Measurements from ENCODE around the gene ZNF326.
"Not testable (repeated sequence)": the region's sequence is repeated elsewhere in the genome, so short reads cannot be mapped to it uniquely, and the experiment has no call there.

Gene ZNF326

DNA sequence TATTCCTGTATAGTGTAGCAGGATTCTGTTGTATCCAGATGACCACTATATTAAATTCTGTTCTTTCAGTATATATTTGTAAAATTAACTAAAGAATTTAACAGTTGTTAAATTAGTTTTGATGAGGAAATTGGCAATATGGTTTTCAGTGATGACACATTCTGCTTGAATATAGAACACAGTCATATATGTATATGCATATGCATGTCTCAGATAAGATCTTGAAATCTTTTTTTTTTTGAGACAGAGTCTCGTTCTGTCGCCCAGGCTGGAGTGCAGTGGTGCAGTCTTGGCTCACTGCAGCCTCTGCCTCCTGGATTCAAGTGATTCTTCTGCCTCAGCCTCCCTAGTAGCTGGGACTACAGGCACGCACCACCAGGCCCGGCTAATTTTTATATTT lies 2.2 kb downstream of the ZNF326 start:
- not testable (repeated sequence) for DNase-seq (ENCODE audit: low read depth in 2 of 2)

DNA sequence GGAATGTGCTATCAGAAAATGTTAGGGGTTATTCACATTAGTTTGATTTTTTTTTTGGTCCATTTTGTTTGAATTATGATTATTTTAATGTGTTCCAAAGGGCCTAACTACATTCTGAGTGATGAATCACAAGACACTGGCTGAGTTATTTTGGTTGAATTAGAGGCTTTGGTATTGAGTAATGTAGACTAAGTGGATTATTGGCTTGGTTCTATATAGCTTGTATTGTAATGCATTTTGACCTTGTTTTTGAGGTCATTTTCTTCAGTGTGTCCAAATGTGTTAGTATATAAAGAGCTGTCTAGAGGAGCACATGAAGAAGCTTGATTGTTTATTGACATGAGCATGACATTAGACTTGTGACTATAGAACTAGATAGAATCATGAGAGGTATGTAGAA lies 3.4 kb downstream of the ZNF326 start:
- no peak for DNase-seq (ENCODE audit: low read depth in 2 of 2)

DNA sequence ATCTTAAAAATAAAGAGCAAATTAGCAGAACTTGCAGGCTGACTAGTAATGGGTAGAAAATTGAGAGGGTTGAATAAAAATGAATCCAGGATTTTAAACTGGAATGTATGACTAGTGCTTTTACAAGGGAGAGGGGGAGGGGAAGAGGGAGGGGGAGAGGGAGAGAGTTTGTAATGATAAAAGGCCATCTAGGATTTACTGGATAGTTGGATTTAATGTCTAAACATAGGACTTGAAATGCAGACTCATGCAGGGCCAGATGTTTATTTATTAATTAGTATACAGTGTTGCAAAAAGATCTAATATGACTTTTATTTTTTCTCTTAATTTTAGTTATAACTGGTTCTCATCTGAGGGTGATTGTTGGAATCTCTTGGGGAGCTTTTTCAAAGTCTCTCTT lies 4.3 kb downstream of the ZNF326 start:
- no peak for DNase-seq (ENCODE audit: low read depth in 2 of 2)

DNA sequence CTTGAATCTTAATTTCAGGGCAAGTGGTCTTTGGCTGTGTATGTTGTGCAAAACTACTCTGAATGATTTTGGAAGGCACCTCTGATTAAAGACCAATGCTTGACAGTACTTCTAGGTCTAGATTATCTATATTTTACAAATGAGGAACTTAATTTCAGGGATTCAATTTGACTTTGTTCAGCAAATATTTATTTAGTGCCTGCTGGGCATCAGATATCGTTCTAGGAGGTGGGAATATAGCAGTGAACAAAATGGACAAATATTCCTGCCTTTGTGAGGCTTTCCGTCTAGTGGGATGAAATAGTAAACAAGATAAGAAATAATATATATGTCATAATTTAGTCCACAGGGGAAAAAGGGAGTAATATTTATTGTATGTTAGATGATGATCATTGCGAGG lies 4.7 kb downstream of the ZNF326 start:
- no peak for DNase-seq (ENCODE audit: low read depth in 2 of 2)

DNA sequence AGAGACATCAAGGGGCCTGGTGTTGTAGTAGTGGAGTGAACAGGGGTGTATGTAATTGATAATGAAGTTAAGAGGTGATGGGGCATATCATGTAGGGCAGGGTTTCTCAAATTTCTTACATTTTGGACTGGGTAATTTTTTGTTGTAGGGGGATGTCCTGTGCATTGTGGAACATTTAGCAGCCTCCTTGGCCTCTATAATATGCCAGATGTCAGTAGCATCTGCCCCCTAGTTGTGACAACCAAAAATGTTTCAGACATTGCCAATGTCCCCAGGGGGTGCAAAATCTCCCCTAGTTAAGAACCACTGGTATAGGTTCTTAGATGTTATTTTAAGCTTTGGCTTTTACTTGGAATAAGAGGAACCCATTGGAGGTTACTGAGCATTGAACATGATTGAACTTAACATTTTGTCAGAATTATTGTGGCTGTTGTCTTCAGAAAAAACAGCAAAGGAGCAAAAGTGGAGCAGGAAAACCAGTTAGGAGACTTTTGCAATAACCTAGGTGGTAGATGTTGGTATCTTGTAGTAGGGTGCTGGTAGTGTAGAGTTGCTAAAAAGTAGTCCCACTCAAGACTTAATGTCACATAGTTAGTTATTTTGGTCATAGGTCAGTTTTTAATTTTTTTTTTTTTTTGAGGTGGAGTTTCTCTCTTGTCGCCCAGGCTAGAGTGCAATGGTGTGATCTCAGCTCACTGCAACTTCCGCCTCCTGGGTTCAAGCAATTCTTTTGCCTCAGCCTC lies 6.2 kb downstream of the ZNF326 start:
- no peak for DNase-seq (ENCODE audit: low read depth in 2 of 2)

DNA sequence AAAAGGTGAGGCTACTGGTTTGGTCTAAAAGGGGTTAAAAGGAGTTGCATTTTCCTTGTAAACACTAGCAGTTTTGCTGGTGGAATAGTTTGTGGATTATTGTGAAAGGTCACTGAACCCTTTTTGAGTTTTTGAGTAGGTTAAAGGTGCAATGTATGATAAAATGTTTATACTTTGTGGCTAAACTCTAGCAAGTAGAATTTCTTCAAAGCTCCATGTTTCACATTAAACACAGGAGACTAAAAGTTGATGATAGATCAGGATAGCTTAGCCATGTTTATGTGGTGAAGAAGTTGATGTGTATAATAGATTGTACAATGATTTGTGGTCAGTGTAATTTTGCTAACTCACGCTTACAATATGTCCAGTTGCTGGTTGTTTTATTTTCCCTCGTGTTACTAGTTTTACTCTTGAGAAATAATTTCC lies 13.1 kb downstream of the ZNF326 start:
- no peak for DNase-seq (ENCODE audit: low read depth in 2 of 2)

DNA sequence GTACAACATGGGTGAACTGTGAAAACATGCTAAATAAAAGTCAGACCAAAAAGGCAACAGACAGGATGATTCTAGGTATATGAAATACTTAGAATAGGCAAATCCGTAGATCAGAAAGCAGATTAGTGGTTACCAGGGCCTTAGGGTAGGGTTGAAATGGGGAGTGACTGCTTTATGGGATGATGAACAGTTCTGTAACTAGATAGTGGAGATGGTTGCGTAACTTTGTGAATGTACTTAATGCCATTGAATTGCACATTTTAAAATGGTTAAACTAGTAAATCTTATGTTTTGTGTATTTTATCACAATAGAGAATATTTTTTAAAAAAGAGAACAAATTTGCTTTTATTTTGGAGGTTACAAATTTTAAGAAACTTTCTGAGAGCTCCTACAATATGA lies 17.4 kb downstream of the ZNF326 start:
- no peak for DNase-seq (ENCODE audit: low read depth in 2 of 2)

DNA sequence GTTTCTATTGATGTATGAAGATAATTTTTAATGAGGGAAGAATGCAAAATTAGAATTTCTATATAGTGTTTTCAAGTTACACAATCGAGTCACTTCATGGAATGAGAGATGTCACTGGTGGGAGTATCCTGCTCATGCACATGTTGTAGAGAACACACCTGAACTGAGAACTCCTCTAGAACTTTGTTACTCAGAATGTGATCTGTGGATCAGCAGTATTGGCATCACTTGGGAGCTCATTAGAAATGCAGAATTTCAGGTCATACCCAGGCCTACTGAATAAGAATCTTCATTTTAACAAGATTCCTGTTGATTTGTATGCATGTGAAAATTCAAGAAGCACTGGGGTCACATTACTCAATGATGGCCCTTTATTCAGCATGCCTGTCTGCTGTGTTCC lies 28.8 kb downstream of the ZNF326 start:
- no peak for DNase-seq (ENCODE audit: low read depth in 2 of 2)

DNA sequence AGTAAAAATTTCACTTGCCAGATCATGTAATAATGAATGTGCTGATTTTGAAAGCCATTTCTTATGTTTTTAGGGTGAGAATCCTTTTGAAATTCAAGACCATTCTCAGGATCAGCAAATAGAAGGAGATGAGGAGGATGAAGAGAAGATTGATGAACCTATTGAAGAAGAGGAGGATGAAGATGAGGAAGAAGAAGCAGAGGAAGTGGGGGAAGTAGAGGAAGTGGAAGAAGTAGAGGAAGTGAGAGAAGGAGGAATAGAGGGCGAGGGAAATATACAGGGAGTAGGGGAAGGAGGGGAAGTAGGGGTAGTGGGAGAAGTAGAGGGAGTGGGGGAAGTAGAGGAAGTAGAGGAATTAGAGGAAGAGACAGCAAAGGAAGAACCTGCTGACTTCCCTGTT lies 32.4 kb downstream of the ZNF326 start:
- no peak for DNase-seq (ENCODE audit: low read depth in 2 of 2)

DNA sequence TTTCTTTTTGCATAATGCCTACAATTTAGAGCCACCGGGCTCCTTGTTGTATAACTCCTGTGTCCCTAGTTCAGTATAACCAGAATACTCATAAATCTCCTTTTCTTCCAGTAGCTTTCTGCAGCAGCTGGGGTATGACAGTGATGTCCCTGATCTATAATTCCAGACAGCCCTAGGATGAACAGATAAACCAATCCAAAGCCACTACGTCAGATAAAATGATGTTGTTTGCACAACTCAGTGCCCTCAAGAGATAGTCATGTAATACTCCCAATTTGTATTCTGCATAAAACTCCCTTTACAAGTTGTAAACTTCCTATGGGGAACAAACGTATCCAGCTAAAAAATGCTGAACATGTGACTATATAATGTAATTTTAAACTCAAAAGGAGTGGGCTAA lies 44.7 kb downstream of the ZNF326 start:
- DNase-seq (ENCODE audit: low read depth in 2 of 2): no peak

DNA sequence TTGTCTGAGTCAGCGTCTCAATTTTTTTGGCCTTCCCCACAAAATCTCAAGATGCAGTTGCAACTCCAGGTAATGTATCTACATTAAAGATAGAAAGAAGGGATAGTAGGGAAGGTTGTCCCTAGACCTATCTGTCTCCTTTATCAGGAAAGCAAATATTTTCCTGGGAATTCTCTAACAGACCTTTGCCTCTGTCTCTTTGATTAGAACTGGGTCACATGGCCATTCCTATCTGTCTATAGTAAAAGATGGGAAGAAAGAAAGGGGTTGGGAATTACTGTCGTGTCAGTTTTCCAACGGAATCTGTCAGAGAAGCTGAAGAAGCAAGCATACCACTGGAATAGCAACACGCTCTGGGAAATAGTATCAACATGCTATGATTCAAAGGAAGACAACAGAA lies 48.7 kb downstream of the ZNF326 start:
- no peak for DNase-seq (ENCODE audit: low read depth in 2 of 2)

DNA sequence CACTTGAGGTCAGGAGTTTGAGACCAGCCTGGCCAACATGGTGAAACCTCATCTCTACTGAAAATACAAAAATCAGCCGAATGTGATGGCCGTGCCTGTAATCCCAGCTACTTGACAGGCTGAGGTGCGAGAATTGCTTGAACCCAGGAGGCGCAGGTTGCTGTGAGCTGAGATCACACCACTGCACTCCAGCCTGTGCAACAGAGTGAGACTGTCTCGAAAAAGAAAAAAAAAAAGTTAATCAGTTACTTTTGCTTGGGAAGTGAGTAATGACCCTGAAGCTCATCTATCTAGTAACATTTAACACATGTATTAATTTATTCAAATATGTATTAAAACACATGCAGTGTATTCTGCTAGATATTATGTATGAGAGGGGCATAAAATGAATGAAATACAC lies 49.4 kb downstream of the ZNF326 start:
- DNase-seq (ENCODE audit: low read depth in 2 of 2): no peak

DNA sequence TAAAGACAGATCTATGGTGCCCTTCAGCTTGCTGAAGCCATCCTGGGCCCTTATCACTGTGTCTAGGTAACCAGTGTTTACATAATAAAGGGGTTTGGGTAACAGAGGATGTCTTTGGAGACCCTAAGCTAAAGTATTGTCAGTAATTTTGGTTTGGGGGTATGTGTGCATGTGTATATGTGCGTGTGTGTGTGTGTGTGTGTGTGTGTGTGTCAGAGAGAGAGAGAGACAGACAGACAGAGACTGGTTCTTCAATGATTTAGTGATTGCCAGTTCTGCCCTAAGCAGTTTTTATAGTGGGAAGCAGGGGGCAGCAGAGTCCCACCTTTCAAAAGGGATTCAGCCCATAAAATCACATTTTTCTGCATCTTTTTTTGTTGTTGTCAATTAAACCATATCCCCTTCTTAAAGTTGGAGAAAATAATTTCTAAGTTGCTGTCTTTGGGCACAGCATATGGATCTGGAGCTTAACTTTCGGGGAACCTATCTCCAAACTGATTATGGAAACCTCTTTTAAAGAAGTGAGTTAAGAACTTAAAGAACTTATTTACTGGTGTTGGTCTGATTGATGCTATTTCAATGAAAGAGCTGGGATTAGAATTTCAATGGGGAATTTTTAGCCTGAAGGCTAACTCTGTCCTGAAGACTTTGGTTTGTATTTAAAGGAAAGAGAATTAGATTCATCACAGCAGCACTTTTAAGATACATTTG lies 51.1 kb downstream of the ZNF326 start:
- DNase-seq (ENCODE audit: low read depth in 2 of 2): no peak

DNA sequence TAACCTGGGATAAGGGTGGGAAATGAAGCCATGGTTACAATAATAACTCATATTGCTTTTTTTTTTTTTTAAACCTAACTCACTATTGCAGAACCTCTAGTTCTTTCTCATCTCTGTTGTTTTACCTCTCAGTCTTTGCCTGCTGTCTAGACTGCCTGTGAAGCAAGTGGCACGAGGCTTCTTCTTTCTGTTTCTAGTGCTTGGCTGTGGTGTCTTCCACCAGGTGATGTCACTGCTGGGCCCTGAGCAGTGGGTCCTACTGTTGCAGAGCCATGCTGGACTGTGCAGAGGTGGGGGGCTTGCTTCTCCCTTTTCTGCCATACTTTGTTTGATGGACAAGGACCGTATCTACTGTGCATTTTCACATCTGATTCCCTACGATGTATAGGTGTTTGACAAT lies 51.7 kb downstream of the ZNF326 start:
- DNase-seq (ENCODE audit: low read depth in 2 of 2): no peak

DNA sequence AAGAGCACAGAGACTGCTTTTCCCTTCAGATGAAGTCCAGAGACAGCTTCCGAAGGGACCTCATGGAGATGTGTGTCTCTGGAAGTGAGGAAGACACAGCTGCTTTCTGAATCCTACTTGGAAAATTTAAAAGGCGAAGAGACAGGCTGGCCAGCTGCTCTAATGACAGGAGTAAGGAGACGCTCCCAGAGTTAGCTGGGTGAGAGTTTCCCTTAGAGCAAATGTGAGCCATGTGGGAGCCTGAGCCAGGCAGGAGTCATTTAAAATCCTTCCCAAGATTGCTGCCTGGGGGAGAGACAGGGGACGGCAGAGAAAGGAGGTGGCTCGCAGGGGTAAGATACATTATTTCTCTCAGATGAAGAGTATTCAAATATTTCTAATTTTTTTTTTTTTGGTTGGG lies 53.1 kb downstream of the ZNF326 start:
- DNase-seq (ENCODE audit: low read depth in 2 of 2): no peak

DNA sequence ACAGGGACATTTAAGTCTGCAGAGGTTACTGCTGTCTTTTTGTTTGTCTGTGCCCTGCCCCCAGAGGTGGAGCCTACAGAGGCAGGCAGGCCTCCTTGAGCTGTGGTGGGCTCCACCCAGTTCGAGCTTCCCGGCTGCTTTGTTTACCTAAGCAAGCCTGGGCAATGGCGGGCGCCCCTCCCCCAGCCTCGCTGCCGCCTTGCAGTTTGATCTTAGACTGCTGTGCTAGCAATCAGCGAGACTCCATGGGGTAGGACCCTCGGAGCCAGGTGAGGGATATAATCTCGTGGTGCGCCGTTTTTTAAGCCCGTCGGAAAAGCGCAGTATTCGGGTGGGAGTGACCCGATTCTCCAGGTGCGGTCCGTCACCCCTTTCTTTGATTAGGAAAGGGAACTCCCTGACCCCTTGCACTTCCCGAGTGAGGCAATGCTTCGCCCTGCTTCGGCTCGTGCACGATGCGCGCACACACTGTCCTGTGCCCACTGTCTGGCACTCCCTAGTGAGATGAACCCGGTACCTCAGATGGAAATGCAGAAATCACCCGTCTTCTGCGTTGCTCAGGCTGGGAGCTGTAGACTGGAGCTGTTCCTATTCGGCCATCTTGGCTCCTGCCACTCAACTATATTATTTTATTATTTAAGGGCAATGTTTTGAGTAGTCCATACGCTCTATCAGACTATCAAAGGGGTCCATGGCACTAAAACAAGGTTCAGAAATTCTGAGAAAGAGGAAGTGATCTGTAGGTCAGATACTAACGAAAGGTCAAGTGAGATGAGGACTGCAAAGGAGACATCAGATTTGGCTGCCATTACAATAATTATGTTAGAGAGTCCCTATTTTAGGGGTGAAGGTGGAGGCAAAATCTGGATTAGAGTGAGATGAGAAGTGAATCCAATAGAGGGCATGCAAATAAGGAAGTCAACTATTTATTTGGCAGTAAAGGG lies 68.1 kb downstream of the ZNF326 start:
- DNase-seq (ENCODE audit: low read depth in 2 of 2): not testable (repeated sequence)

DNA sequence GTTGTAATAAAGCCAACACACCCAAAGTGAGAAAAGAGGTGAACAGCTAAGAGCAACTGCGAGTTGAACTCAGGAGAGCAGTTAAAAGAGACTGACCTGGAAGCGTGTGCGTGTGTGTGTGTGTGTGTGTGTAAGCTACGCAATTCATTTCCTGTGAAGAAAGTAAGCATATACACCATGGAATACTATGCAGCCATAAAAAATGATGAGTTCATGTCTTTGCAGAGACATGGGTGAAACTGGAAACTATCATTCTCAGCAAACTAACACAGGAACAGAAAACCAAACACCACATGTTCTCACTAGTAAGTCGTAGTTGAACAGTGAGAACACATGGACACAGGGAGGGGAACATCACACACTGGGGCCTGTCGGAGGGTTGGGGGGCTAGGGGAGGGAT lies 69.2 kb downstream of the ZNF326 start:
- not testable (repeated sequence) for DNase-seq (ENCODE audit: low read depth in 2 of 2)

DNA sequence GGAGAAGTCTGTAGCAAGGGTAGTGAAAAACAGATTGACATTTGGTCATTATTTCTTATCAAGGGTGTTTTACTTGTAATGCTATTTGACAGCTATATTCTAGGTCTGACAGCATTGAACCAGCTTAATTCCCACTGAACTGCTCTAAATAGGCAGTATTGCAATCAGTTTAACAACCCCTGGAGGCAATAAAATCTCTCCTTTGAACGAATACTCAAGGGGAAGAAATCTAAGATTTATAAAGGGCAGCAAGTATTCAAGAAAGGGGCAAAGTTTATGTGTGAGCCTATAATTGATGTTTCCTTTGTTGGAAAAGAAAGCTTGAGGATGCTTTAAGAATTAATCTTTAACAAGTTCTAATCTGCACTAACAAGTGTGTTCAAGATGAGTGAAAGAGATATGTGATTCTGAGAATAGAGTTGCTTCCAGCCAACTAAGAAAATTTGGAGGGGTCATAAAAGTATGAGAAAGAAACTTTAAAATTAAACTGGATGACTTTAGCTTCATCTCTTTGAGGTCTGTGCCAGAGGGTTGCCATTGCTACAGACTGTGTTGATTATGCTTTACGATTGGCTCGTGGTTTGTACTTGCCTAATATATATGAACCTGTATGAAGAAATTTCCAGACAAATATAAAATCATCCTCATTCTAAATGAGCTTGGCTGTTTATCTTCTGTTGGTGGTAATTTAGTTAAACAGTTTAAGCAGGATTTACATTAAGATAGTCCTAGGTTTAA lies 72.5 kb downstream of the ZNF326 start:
- no peak for DNase-seq (ENCODE audit: low read depth in 2 of 2)

DNA sequence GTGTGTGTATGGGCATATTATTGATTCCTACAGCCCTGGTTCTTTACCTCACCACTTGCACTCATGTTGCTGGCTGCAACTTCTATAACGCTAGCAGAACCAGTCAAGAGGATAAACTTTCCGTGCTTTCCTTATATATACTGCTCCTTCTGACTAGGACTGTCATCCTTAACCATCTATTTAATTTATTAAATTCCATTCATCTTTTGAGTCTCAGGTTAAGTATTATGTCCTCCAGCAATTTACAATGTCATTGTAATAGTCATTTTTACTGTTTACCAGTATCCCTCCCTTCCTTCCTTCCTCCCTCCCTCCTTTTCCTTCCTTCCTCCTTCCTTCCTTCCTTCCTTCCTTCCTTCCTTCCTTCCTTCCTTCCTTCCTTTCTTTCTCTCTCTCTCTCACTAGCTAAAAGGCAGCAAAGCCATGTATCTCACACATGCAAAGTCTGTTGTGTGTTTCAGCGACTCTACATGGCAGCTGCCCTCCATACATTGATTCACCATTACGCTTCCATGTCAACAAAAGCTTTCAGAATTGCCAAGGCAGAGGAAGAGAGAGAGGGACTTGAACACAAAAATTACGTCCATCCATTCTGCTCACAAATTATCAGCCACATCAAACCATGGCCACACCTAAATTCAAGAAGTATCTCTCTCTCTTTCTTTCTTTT lies 73.8 kb downstream of the ZNF326 start:
- no peak for DNase-seq (ENCODE audit: low read depth in 2 of 2)

DNA sequence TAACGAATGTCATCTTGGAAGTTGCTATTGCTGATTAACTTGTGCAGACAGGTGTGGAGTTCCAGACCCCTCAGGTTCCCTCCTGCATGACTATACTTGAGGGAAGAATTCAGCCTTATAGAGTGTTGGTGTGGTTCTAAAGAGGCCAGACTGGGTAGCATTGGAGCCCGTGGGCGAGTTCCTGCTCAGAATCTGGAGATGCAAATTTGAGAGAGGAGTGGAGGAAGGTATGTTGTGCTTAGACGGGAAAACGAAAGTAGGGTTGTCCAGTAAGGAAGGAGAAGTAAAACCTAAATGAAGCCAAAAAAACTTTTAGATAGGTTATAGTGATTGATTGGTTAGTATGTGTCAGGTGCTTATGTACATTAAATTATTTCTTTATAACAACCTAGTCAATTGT lies 79.2 kb downstream of the ZNF326 start:
- DNase-seq (ENCODE audit: low read depth in 2 of 2): no peak

DNA sequence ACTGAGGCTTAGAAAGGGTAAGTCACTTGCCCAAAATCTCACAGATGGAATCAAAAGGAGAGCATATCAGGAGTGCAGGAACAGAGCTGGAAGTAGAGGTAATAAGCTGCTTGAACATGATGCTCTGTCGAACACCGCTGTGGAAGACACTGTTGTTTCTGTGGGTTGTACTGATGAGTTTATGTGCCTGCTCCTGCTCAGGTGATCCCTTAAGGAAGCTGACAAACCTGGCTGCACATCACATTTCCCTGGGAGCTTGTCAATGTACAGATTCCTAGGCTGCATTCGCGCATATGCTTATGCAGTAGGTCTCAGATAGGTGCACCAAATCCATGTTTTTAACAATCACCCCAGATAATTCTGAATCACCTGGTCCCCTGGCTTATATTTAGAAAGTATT lies 79.7 kb downstream of the ZNF326 start:
- DNase-seq (ENCODE audit: low read depth in 2 of 2): no peak

Data from fibroblast of skin of left quadriceps (primary cell).